CMK (cell line): ENCODE results near the gene MLXIP.
"Not testable (repeated sequence)": the region's sequence is repeated elsewhere in the genome, so short reads cannot be mapped to it uniquely, and the experiment has no call there.

ENCODE experiments used
- DNase-seq: peaks from one replicate; pipeline ENCODE4 v3.0.0-alpha.2; 2010; ENCODE audit warnings: low read depth

Gene MLXIP

DNA sequence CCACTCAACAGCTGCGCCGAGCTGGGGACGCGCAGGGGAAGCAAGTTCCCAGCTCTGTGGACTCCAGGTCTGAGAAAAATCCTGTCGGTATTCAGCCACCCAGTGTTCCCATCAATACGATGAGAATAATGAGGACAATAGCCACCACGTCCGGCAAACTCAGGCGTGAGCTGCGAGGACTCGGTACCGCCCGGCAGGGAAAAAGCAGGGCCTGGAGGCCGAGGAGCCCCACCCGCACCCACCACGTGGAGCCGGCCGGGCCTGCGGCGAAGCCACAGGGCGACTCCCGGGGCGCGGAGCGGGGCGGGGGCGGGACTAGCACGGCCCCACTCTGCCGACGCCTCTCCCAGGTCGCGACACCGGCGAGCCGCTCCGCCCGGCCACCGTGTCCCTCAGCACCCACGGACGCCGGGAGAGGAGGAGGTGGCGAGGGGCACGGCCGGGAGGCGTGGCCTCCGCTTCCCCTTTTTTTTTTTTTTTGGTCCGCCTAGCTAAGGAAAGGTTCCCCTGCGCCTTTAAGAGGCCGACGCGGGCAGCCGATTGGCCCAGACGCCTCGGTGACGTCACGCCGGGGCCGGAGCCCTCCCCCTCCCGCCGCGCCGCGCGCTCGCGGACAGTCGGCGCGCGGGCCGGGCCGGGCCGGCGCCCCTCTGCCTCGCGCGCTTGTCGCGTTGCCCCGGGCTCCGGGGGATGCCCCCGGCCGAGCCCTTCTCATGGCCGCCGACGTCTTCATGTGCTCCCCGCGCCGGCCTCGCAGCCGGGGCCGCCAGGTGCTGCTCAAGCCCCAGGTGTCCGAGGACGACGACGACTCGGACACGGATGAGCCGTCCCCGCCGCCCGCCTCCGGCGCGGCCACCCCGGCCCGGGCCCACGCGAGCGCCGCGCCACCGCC, at the start of gene MLXIP:
Gene MLXIP (plus strand): TSS at position 616 of the 892 bp plus-strand sequence. CDS start 98 bp downstream, at position 714.
- peak; percentile 86 for DNase-seq

DNA sequence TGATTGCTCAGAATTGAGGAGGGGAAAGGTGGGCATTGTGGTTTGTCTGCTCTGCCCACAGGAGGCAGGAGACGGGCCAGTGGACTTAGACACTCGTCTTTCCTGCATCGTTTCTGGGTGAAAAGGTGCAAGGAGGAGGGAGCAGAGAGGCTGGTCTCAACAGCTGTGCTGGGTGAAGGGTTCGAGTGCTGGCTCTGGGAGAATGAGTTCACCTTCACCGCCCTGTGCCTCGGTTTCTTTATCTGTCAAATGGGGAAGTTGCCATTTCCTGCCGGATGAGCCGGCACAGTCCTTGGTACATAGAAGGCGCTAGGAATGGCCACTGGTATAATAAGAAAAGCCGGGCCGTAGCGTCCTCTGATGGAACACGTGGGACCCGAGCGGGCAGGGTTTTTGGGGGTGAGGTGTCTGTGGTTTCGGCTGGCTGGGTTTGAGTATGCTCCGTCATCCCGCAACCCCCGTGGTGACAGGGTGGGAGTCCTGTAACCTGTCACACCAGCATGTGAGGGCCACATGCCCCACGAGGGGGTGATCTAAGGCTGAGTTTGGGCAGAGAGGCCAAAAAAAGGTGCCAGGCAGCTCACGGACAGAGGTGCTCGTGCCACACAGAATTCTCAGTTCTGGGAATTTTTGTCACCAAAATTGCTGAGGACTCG, 49.5 kb upstream of the MLXIP start:
- DNase-seq = no peak

DNA sequence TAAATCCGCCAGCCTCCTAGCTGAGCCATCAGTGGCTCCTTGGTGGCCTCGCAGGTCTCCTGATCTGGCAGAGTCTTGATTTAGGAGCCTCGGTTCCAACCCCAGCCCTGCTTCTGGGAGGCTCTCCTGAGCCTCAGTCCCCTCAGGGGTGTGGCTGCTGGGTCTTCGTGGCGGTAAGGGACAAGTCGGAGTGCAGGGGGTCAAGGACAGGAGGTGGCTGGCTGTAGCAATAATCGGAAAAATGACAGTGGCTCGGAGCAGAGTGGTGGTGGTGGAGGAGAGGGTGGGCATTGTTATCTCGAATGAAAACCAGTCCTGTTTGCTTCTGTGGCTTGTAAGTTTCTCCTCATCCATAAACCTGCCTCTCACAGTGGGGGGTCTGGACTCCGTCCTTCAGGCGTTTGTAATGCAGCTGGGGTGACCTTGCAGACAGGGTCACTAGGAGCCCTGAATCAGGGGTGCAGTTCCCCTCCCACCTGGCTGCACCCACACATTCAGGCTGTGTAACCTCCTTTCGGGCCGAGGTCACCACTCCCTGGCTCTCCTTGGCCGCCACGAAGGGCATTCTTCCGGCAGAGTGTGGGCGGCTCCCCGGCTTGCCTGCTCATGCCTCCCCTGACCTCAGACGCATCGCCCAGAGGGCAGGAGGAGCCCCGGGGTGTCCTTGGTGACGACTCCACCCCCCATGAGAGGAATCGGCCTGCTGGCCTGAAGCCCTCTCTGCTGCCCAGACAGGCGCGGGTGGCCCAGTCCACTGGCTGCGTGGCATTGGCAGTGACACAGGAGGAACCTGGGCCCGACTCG, 48.7 kb upstream of the MLXIP start:
- DNase-seq = no peak

GRCh38 chr12:122030424-122031035, 48.0 kb upstream of the MLXIP start:
- DNase-seq = no peak

DNA sequence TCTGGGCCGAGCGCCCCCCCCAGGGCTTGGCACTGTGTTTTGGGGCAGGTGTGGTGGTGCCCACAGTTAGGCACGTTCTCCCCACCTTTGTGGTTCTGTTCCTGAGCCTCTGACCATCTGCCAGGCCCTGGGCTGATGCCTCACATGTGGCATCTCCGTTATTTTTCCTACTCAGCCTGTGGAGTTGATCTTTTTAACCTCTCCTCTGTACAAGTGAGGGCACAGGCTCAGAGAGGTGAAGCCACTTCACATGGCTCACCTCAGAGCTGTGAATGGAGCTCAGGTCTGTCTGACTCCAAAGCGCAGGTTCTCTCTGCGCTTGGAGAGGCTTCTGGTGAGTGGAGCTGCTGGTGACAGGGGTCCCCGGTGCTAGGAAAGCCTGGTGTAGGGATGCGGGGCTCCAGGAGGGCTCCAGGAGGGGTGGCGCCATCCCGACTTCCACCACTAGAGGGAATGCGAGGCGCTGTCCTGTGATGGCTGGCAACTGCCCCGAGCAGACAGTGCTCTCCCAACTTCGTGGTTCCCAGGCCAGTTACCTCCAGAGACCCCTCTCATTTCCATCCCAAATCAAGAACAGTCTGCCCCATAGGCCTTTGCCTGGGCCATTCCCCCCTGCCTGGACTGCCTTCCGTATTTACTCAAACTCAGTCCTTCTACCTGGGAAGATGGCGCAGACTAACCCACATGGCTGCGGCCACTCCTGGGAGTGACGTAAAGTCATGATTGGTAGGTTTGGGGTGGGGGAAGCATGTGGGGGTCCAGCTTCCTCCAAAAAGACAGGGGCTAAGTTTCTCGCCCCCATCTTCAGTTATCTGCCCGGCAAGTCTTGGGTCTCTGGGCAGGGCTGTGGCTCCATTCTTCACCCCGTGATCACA, 47.0 kb upstream of the MLXIP start:
- DNase-seq = no peak

DNA sequence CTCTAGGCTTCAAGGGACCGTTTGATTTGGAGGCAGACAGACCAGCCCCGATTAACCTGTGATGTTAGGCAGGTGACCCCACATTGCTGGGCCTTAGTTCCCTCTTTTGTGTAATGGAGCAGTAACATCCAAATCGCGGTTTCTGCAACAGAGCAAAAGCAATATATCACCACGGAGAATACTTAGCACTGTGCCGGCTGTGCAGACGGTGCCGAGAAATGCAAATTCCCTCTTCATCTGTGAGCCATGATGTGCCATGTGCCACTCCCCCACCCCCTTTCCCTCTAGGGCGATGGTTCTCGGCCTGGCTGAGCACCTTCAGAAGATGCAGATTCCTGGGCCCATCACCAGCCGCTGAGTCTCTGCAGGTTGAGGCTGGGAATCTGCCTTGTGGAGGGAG, 46.0 kb upstream of the MLXIP start:
- no peak for DNase-seq

DNA sequence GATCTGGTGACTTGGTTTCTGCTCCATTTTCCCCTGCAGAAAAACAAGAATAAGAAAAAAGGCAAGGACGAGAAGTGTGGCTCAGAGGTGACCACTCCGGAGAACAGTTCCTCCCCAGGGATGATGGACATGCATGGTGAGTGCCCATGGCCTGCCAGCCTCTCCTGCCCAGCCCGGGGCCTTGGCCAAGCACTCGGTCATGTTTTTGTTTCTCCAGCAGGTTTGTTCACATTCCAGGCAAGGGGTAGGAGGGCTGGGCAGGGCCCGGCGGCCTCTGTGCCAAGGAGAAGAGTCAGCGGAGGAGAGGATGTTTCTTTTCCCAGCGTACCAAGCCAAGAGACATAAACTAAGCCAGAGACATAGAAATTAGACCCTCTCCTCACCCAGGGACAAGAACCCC, 43.3 kb upstream of the MLXIP start:
- no peak for DNase-seq

- DNase-seq = no peak
Measured at GRCh38 chr12:122036153-122036552, 42.4 kb upstream of the MLXIP start.

- DNase-seq = no peak
Measured at GRCh38 chr12:122040579-122041386, 37.8 kb upstream of the MLXIP start.

- DNase-seq = not testable (repeated sequence)
Measured at GRCh38 chr12:122041458-122041857, 37.1 kb upstream of the MLXIP start.

DNA sequence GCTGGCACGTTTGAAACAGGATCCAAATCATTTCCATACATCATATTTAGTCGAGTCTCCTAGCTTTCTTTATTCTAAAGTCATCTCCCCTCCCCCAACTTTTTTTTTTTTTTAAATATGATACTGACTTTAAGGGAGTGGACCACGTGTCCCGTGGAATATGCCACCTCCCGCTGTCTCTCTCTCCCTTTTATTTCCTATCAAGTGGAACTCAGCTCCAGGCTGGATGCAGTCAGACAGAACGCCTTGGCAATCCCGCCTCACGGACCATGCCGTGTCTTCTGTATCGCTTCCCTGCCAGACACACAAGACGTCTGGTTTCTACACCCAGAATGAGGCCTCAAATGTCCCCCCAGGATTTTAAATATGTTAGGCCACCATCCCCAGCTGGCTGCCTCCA, 35.6 kb upstream of the MLXIP start:
- no peak for DNase-seq

- DNase-seq = no peak
Measured at GRCh38 chr12:122043476-122043875, 35.1 kb upstream of the MLXIP start.

- DNase-seq = no peak
Measured at GRCh38 chr12:122045262-122045661, 33.3 kb upstream of the MLXIP start.

GRCh38 chr12:122046145-122046544, 32.4 kb upstream of the MLXIP start:
- no peak for DNase-seq

GRCh38 chr12:122048151-122048550, 30.4 kb upstream of the MLXIP start:
- no peak for DNase-seq

- no peak for DNase-seq
Measured at GRCh38 chr12:122049827-122050226, 28.7 kb upstream of the MLXIP start.

DNA sequence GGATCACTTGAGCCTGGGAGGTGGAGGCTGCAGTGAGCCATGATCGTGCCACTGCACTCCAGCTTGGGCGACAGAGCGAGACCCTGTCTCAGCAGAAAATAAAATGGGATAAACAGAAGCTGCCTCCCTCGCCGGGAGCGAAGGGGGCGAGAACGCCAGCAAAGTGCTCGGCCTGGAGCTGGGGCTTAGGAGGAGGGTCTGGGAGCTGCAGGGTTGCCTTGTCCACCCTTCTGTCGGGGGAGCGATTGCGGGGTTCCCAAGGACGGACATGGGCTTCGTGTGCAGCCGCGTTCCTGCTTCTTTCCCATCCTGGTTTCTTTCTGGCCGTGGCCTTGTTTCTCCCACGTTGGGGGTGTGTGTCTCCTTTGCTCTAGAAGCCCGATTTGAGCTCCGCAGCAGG, 27.9 kb upstream of the MLXIP start:
- DNase-seq = no peak

GRCh38 chr12:122051231-122051876, 27.2 kb upstream of the MLXIP start:
- DNase-seq = no peak

DNA sequence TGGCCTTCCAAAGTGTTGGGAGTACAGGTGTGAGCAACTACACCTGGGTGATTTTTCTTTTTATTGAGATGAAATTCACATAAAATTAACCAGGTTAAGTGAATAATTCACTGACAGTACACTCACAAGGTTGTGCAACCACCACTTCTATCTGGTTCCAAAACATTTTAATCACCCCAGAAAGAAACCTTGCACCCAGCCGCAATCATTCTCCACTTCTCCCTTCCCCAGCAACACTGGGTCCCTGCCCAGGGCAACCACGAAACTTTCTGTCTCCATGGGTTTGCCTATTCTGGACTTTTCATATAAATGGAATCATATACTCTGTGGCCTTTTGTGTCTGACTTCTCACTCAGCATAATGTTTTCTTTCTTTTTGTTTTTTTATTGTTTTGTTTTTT, 26.3 kb upstream of the MLXIP start:
- DNase-seq = no peak
